ENCODE results near the gene SLCO1B3.

SLCO1B3 gene

GRCh38 chr12:20883288-20883687, 72.8 kb downstream of the SLCO1B3 start:
- DNase-seq (ENCODE audit: low read depth in 3 of 3), result no peak

- no peak for DNase-seq (ENCODE audit: low read depth in 3 of 3)
Measured at GRCh38 chr12:20885116-20885515, 74.6 kb downstream of the SLCO1B3 start.

- DNase-seq (ENCODE audit: low read depth in 3 of 3), result no peak
Measured at GRCh38 chr12:20885552-20885951, 75.0 kb downstream of the SLCO1B3 start.

GRCh38 chr12:20917269-20917668, 106.8 kb downstream of the SLCO1B3 start:
- DNase-seq (ENCODE audit: low read depth in 3 of 3), result no peak

- DNase-seq (ENCODE audit: low read depth in 3 of 3), result no peak
Measured at GRCh38 chr12:20917819-20918218, 107.3 kb downstream of the SLCO1B3 start.

- no peak for DNase-seq (ENCODE audit: low read depth in 3 of 3)
Measured at GRCh38 chr12:20931894-20932293, 121.4 kb downstream of the SLCO1B3 start.

- no peak for DNase-seq (ENCODE audit: low read depth in 3 of 3)
Measured at GRCh38 chr12:20946732-20947131, 136.2 kb downstream of the SLCO1B3 start.

GRCh38 chr12:20950248-20950647, 139.7 kb downstream of the SLCO1B3 start:
- DNase-seq (ENCODE audit: low read depth in 3 of 3), result no peak

- DNase-seq (ENCODE audit: low read depth in 3 of 3), result no peak
Measured at GRCh38 chr12:20963303-20963702, 152.8 kb downstream of the SLCO1B3 start.

- no peak for DNase-seq (ENCODE audit: low read depth in 3 of 3)
Measured at GRCh38 chr12:20963762-20964161, 153.3 kb downstream of the SLCO1B3 start.

Measured in stimulated activated CD4-positive, alpha-beta T cell treated with anti-CD3 and anti-CD28 coated beads, TNF-alpha, amount 100 ng/mL, for 24 hours (primary cell).